BJ (cell line): ENCODE measurements around the gene MTG2. TPM values are rescaled to one million over a fixed set of nuclear protein-coding genes. Genes with fewer than 3 reads are reported as not detected.

Experiments used
- CTCF ChIA-PET: fragments of 350-600 bp; formaldehyde crosslinking; extraction: SDS; loops from one replicate; lab custom pipeline; 2021; ENCODE audit warnings: antibody characterized with exemption, inconsistent platforms; lab: Yijun Ruan, JAX
- POLR2A ChIA-PET: fragments of 300-600 bp; sonication (Branson Sonifier 250); formaldehyde crosslinking; extraction: SDS; loops from one replicate; lab custom pipeline; 2021; ENCODE audit warnings: antibody characterized with exemption; lab: Charles Lee
- DNase-seq: peaks from one replicate; pipeline ENCODE4 v3.0.0-alpha.2; 2011; ENCODE audit warnings: low read depth
- H3K27me3 ChIP-seq: 2 replicates; pipeline ENCODE4 v1.6.0; 2011; ENCODE audit warnings: low read length; ENCODE audit not compliant: control insufficient read depth, insufficient read depth
- H3K36me3 ChIP-seq: 2 replicates; pipeline ENCODE4 v1.5.1; 2011; ENCODE audit warnings: low read length; ENCODE audit not compliant: control insufficient read depth, insufficient read depth
- H3K4me3 ChIP-seq: 2 replicates; pipeline ENCODE4 v1.5.1; 2011; ENCODE audit warnings: low read depth, mild to moderate bottlenecking, control low read depth, low read length
- CTCF ChIP-seq: IDR thresholded peaks from 2 replicates; pipeline ENCODE4 v1.5.1; 2011; ENCODE audit warnings: low read depth, mild to moderate bottlenecking, control low read depth, inconsistent platforms, low read length, moderate library complexity; ENCODE audit not compliant: insufficient read depth
- polyA plus RNA-seq: library from polyadenylated mRNA; depleted of rRNA; stranded (reverse); fragments of >200 nt; gene quantifications from 2 replicates; pipeline ENCODE4 v1.2.3, GENCODE V29; 2011

The MTG2 gene
- polyA plus RNA-seq, 1 experiment, result 19.3 TPM

- CTCF ChIA-PET, result interaction anchor here (1.9 kb wide), 1 partner anchor 10 kb away, joined by 9 read pairs; no protein-coding TSS in a partner anchor
Observed at GRCh38 chr20:62165762-62166399, 16.9 kb upstream of the MTG2 start.

DNA sequence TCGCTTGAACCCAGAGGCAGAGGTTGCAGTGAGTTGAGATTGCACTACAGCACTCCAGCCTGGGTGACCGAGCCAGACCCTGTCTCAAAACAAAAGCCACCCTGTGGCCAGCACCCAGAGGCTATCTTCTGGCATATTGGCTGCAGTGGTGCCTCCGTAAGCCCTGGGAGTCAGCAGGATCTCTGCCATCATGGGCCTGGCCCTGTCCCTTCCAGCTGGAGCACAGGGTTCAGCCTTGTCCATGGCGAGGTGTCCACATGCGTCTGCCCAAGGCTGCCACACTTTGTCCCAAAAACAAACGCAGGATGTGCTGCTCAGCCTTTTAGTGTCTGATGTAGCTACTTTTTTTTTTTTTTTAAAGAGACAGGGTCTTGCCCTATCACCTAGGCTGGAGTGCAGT lies 15.4 kb upstream of the MTG2 start:
- ChIA-PET POLR2A (no interaction called here), CTCF (interaction anchor here (0.8 to 1.9 kb wide), 2 partner anchors 11 to 31 kb away, joined by 4 to 9 read pairs; no protein-coding TSS in a partner anchor)
- Histone ChIP-seq H3K27me3 (no peaks in the 10 kb centered on the region), H3K36me3 (peaks cover 25% of the 10 kb centered on the region), H3K4me3 (no peak overlapping the region)
- DNase-seq, result no peak
- no peak for TF ChIP-seq CTCF

More at GRCh38 chr20:62165762-62166399, 16.9 kb upstream of the MTG2 start:
- POLR2A ChIA-PET, result no interaction called here
- Histone ChIP-seq H3K27me3 (no peaks in the 10 kb centered on the region), H3K36me3 (peaks cover 34% of the 10 kb centered on the region), H3K4me3 (no peak overlapping the region)
- no peak for DNase-seq
- no peak for TF ChIP-seq CTCF

DNA sequence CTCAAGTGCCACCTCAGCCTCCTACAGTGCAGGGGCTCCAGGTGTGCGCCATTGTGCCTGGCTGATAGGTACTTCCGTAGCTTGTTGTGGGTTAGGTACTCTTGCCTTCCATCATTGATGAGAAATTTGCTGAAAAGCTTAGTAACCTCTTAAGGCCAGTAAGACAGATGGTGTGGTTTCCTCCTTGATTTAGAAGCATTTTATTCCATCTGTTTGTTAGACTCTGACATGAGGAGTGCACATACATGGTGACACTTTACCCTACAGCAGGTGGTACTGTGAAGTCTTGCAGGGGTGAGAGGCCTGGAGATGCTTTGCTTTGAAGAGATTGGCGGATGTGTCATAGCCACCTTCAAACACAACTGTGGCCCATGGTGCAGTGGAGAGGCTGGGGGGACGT lies 14.8 kb upstream of the MTG2 start:
- CTCF ChIA-PET, result interaction anchor here (1.9 kb wide), 1 partner anchor 12 kb away, joined by 9 read pairs; no protein-coding TSS in a partner anchor
- Histone ChIP-seq H3K36me3 (peaks cover 22% of the 10 kb centered on the region), H3K4me3 (no peak overlapping the region), H3K27me3 (no peaks in the 10 kb centered on the region)
- POLR2A ChIA-PET, result no interaction called here
- DNase-seq, result no peak
- no peak for TF ChIP-seq CTCF

- DNase-seq, result no peak
- Histone ChIP-seq H3K4me3 (no peak overlapping the region), H3K36me3 (peaks cover 20% of the 10 kb centered on the region), H3K27me3 (no peaks in the 10 kb centered on the region)
- POLR2A ChIA-PET, result no interaction called here
- no peak for TF ChIP-seq CTCF
- CTCF ChIA-PET, result no interaction called here
Observed at GRCh38 chr20:62168890-62169435, 13.9 kb upstream of the MTG2 start.

GRCh38 chr20:62170536-62170935 lies 12.3 kb upstream of the MTG2 start:
- POLR2A ChIA-PET, result no interaction called here
- Histone ChIP-seq H3K4me3 (no peak overlapping the region), H3K36me3 (peaks cover 13% of the 10 kb centered on the region), H3K27me3 (no peaks in the 10 kb centered on the region)
- TF ChIP-seq CTCF, result no peak
- CTCF ChIA-PET, result no interaction called here
- no peak for DNase-seq
